HCT116 (cell line): ENCODE results near the gene RPTOR. TPM values are rescaled to one million over a fixed set of nuclear protein-coding genes. Genes with fewer than 3 reads are reported as not detected.

ENCODE experiments used
- ATAC-seq: fragments of 200-7000 bp; cut with Tn5 transposase; 2 replicates; pipeline ENCODE4 v1.9.1; 2020; ENCODE audit warnings: mild to moderate bottlenecking, moderate library complexity
- BruUV-seq: library from RNA; stranded (reverse); fragments of 400-500 nt; replicated peaks from 2 replicates; lab custom pipeline; 2021; lab: Mats Ljungman, UMichigan
- CTCF ChIA-PET: fragments of 300-600 bp; sonication (Branson Sonifier 250); formaldehyde crosslinking; loops from one replicate; lab custom pipeline; 2021; ENCODE audit warnings: antibody characterized with exemption; lab: Charles Lee
- POLR2A ChIA-PET: fragments of 300-600, 350-600 bp; sonication (Branson Sonifier 250); formaldehyde crosslinking; loops from one replicate; lab custom pipeline; 2021; ENCODE audit warnings: antibody characterized with exemption; lab: Charles Lee
- RAD21 ChIA-PET, 2 experiments: fragments of 300-600 bp; sonication (Branson Sonifier 250); formaldehyde crosslinking; loops; one replicate each; lab custom pipeline; 2023; ENCODE audit warnings: low total read pairs in 2 of 2; ENCODE audit not compliant: uncharacterized antibody in 2 of 2, unreplicated experiment in 2 of 2, low non-redundant PET in 1 of 2; lab: Charles Lee
- DNase-seq: peaks from one replicate; pipeline ENCODE4 v3.0.0-alpha.2; 2010; ENCODE audit warnings: low read depth, low spot score
- H2AFZ ChIP-seq: fragments of 200-600 bp; shearing (Covaris generic), sonication (generic); 2 replicates; pipeline ENCODE4 v1.6.1; 2017; ENCODE audit warnings: low read depth, mixed run types, mixed read lengths, antibody characterized with exemption, low read length; ENCODE audit not compliant: poor library complexity, severe bottlenecking
- H3K27ac ChIP-seq: 2 replicates; pipeline ENCODE4 v1.5.1; 2012; ENCODE audit warnings: low read depth, low read length
- H3K27me3 ChIP-seq: fragments of 200-600 bp; sonication (generic); 2 replicates; pipeline ENCODE4 v1.6.1; 2016; ENCODE audit warnings: mixed run types, low read length, mixed read lengths; ENCODE audit not compliant: insufficient read depth
- H3K36me3 ChIP-seq, 2 experiments: fragments of 200-500 bp in 1 of 2; fragments of 200-600 bp in 1 of 2; sonication (Bioruptor generic) in 1 of 2; sonication (generic) in 1 of 2; 2 replicates each; pipeline versions ENCODE4 v1.5.1 to v1.6.1; 2014 to 2016; ENCODE audit warnings: low read length in 2 of 2, inconsistent platforms in 1 of 2, mixed read lengths in 1 of 2, mixed run types in 1 of 2; ENCODE audit not compliant: insufficient read depth in 2 of 2, control insufficient read depth in 1 of 2
- H3K4me1 ChIP-seq, 2 experiments: fragments of 200-600 bp in 1 of 2; sonication (generic) in 1 of 2; 2 replicates each; pipeline versions ENCODE4 v1.5.1 to v1.6.1; 2012 to 2017; ENCODE audit warnings: low read length in 2 of 2, inconsistent platforms in 1 of 2, mild to moderate bottlenecking in 1 of 2, mixed read lengths in 1 of 2, mixed run types in 1 of 2, moderate library complexity in 1 of 2; ENCODE audit not compliant: insufficient read depth in 2 of 2, control insufficient read depth in 1 of 2
- H3K4me2 ChIP-seq: fragments of 200-600 bp; sonication (generic); 2 replicates; pipeline ENCODE4 v1.6.1; 2017; ENCODE audit warnings: mixed run types, low read length, mixed read lengths
- H3K4me3 ChIP-seq, 2 experiments: fragments of 200-600 bp in 1 of 2; sonication (generic) in 1 of 2; replicated peaks in 1 of 2; 2 replicates each; pipeline ENCODE4 v1.5.1; 2011 to 2016; ENCODE audit warnings: low read length in 2 of 2, control low read depth in 1 of 2, low read depth in 1 of 2, mild to moderate bottlenecking in 1 of 2, mixed read lengths in 1 of 2, mixed run types in 1 of 2
- H3K79me2 ChIP-seq: fragments of 200-600 bp; sonication (generic); 2 replicates; pipeline ENCODE4 v1.6.1; 2017; ENCODE audit warnings: mild to moderate bottlenecking, mixed run types, low read length, moderate library complexity, mixed read lengths; ENCODE audit not compliant: insufficient read depth
- H3K9ac ChIP-seq: fragments of 200-600 bp; sonication (generic); 2 replicates; pipeline ENCODE4 v1.6.1; 2016; ENCODE audit warnings: low read length, mixed read lengths
- H3K9me2 ChIP-seq: fragments of 200-600 bp; sonication (generic), shearing (Covaris generic); 2 replicates; pipeline ENCODE4 v1.6.1; 2017; ENCODE audit warnings: mixed run types, mild to moderate bottlenecking, moderate library complexity; ENCODE audit not compliant: insufficient read depth
- H3K9me3 ChIP-seq, 2 experiments: fragments of 200-500 bp in 1 of 2; fragments of 200-600 bp in 1 of 2; sonication (Bioruptor generic) in 1 of 2; sonication (generic) in 1 of 2; 2 replicates each; pipeline ENCODE4 v1.6.1; 2014 to 2017; ENCODE audit warnings: low read length in 2 of 2, mixed read lengths in 2 of 2, inconsistent platforms in 1 of 2, low read depth in 1 of 2, mild to moderate bottlenecking in 1 of 2, mixed run types in 1 of 2, moderate library complexity in 1 of 2; ENCODE audit not compliant: control insufficient read depth in 1 of 2, insufficient read depth in 1 of 2
- H4K20me1 ChIP-seq: fragments of 200-600 bp; sonication (generic), shearing (Covaris generic); 2 replicates; pipeline ENCODE4 v1.6.1; 2017; ENCODE audit warnings: mixed run types, mild to moderate bottlenecking, moderate library complexity; ENCODE audit not compliant: insufficient read depth
- ATF3 ChIP-seq: IDR thresholded peaks from 2 replicates; pipeline ENCODE4 v1.6.1; 2012
- CBX3 ChIP-seq: IDR thresholded peaks from 2 replicates; pipeline ENCODE4 v1.6.1; 2012; ENCODE audit warnings: low read depth
- CEBPB ChIP-seq: IDR thresholded peaks from 2 replicates; pipeline ENCODE4 v1.6.1; 2012; ENCODE audit warnings: low read depth
- ELF1 ChIP-seq: IDR thresholded peaks from 2 replicates; pipeline ENCODE4 v1.6.1; 2012; ENCODE audit warnings: low read depth, borderline replicate concordance
- EZH2phosphoT487 ChIP-seq: fragments of 200-600 bp; IDR thresholded peaks from 2 replicates; pipeline ENCODE4 v1.6.1; 2018; ENCODE audit warnings: antibody characterized with exemption, borderline replicate concordance
- POLR2A ChIP-seq: IDR thresholded peaks from 2 replicates; pipeline ENCODE4 v1.7.0; 2011; ENCODE audit warnings: borderline replicate concordance; ENCODE audit not compliant: insufficient read depth, insufficient read length; ENCODE audit errors: extremely low read depth
- RAD21 ChIP-seq: IDR thresholded peaks from 2 replicates; pipeline ENCODE4 v1.6.1; 2012; ENCODE audit warnings: low read depth, mild to moderate bottlenecking
- REST ChIP-seq: IDR thresholded peaks from 2 replicates; pipeline ENCODE4 v1.6.1; 2012; ENCODE audit warnings: low read depth
- SIN3A ChIP-seq: IDR thresholded peaks from 2 replicates; pipeline ENCODE4 v1.6.1; 2012; ENCODE audit warnings: low read depth
- TCF7L2 ChIP-seq: IDR thresholded peaks from 2 replicates; pipeline ENCODE4 v1.7.0; 2011; ENCODE audit warnings: borderline replicate concordance, inconsistent platforms; ENCODE audit not compliant: insufficient read depth, insufficient read length; ENCODE audit errors: extremely low read depth
- ZFX ChIP-seq: fragments of 450-650 bp; IDR thresholded peaks from 2 replicates; pipeline ENCODE4 v1.6.1; 2017
- ZNF274 ChIP-seq: fragments of 200-500 bp; sonication (Bioruptor generic); IDR thresholded peaks from 2 replicates; pipeline ENCODE4 v1.6.1; 2014; ENCODE audit warnings: mild to moderate bottlenecking, low read depth, low read length, inconsistent platforms
- intact Hi-C: fragments of 100-400 bp; cut with micrococcal nuclease; formaldehyde crosslinking; loops from 2 replicates; pipeline ENCODE4 v1.10.0; 2022
- total RNA-seq: library from RNA; stranded (reverse); gene quantifications from one replicate; pipeline ENCODE4 v1.2.1, GENCODE V29; 2021; ENCODE audit not compliant: unreplicated experiment

RPTOR gene
- total RNA-seq, 1 experiment from 2014 or later: 69.5 TPM

GRCh38 chr17:80800481-80801391, 256.1 kb downstream of the RPTOR start:
- no peak for TF ChIP-seq CBX3
- no peak for TF ChIP-seq TCF7L2
- TF ChIP-seq ATF3: no peak
- no peak for TF ChIP-seq SIN3A
- no peak for TF ChIP-seq RAD21
- TF ChIP-seq, all 23 proteins: peak for 0
- ChIA-PET RAD21 (no interaction called here), CTCF (no interaction called here), POLR2A (no interaction called here)
- no TSS peak for BruUV-seq
- H3K27ac ChIP-seq: no peak overlapping the region
- no peaks in the 10 kb centered on the region for H3K79me2 ChIP-seq
- H4K20me1 ChIP-seq: no peaks in the 10 kb centered on the region
- no peak overlapping the region for H2AFZ ChIP-seq
- no peak overlapping the region for H3K4me2 ChIP-seq
- H3K36me3 ChIP-seq: no peaks in the 10 kb centered on the region
- H3K9ac ChIP-seq: no peak overlapping the region
- no peak for ATAC-seq
- H3K9me3 ChIP-seq: no peaks in the 10 kb centered on the region
- no peaks in the 10 kb centered on the region for H3K27me3 ChIP-seq
- no peak for DNase-seq
- H3K4me1 ChIP-seq: peaks cover 0 to 9% of the 10 kb centered on the region in 2 experiments; a peak in 1 of 4 replicates
- H3K4me3 ChIP-seq: no peak overlapping the region
- intact Hi-C loops: no loop called here
- H3K9me2 ChIP-seq: no peaks in the 10 kb centered on the region

GRCh38 chr17:80802626-80803450, 258.2 kb downstream of the RPTOR start:
- H3K4me1 ChIP-seq: peaks cover 0 to 6% of the 10 kb centered on the region in 2 experiments; a peak in 1 of 4 replicates
- RAD21 ChIA-PET: no interaction called here
- H3K79me2 ChIP-seq: no peaks in the 10 kb centered on the region
- H3K9ac ChIP-seq: no peak overlapping the region
- ATAC-seq (no peak), DNase-seq (no peak)
- H3K36me3 ChIP-seq: peaks cover 0 to 7% of the 10 kb centered on the region in 2 experiments; a peak in 1 of 4 replicates
- H4K20me1 ChIP-seq: no peaks in the 10 kb centered on the region
- intact Hi-C loops: no loop called here
- H3K9me2 ChIP-seq: no peaks in the 10 kb centered on the region
- no TSS peak for BruUV-seq
- no peak overlapping the region for H2AFZ ChIP-seq
- H3K4me3 ChIP-seq: no peak overlapping the region
- CTCF ChIA-PET: no interaction called here
- peaks cover 5 to 9% of the 10 kb centered on the region in 2 experiments; a peak in 3 of 4 replicates for H3K9me3 ChIP-seq
- H3K27me3 ChIP-seq: no peaks in the 10 kb centered on the region
- no peak overlapping the region for H3K4me2 ChIP-seq
- H3K27ac ChIP-seq: no peak overlapping the region
- POLR2A ChIA-PET: no interaction called here
- TF ChIP-seq ZNF274 (no peak), ELF1 (no peak), REST (no peak), ATF3 (no peak), CEBPB (no peak), ZFX (no peak), TCF7L2 (no peak), POLR2A (no peak), EZH2phosphoT487 (no peak)
